GM12878 (cell line): ENCODE measurements around the gene ADGRE1. TPM values are rescaled to one million over a fixed set of nuclear protein-coding genes. Genes with fewer than 3 reads are reported as not detected.

ENCODE experiments used
- ATAC-seq: fragments of 200-7000 bp; cut with Tn5 transposase; 3 replicates; pipeline ENCODE4 v1.9.1; 2020; ENCODE audit warnings: mild to moderate bottlenecking, moderate library complexity
- BruUV-seq: library from RNA; stranded (reverse); fragments of 400-500 nt; replicated peaks from 2 replicates; lab custom pipeline; 2021; lab: Mats Ljungman, UMichigan
- CTCF ChIA-PET: fragments of 300-600 bp; sonication (Branson Sonifier 250); formaldehyde crosslinking; extraction: SDS; loops from one replicate; lab custom pipeline; 2021; ENCODE audit warnings: inconsistent platforms; lab: Yijun Ruan, JAX
- POLR2A ChIA-PET: fragments of 350-600 bp; formaldehyde crosslinking; extraction: SDS; loops from one replicate; lab custom pipeline; 2021; ENCODE audit warnings: inconsistent platforms; lab: Charles Lee
- RAD21 ChIA-PET: fragments of 300-600 bp; sonication (Branson Sonifier 250); formaldehyde crosslinking; loops from one replicate; lab custom pipeline; 2023; ENCODE audit warnings: antibody characterized with exemption; ENCODE audit not compliant: unreplicated experiment; lab: Charles Lee
- SMC1A ChIA-PET: fragments of 300-600 bp; sonication (Branson Sonifier 250); formaldehyde crosslinking; loops from one replicate; lab custom pipeline; 2023; ENCODE audit not compliant: unreplicated experiment, uncharacterized antibody; lab: Charles Lee
- DNase-seq: peaks from one replicate; pipeline ENCODE4 v3.0.0-alpha.2; 2011; ENCODE audit warnings: low read depth, low spot score
- FAIRE-seq: peaks from 3 replicates; lab custom pipeline; 2011; peaks lifted over from hg19 to GRCh38; lab: Jason Lieb, UNC
- H2AFZ ChIP-seq: 2 replicates; pipeline ENCODE4 v1.6.0; 2011; ENCODE audit warnings: low read depth, low read length, control low read depth; ENCODE audit not compliant: control insufficient read depth
- H3K27ac ChIP-seq: 2 replicates; pipeline ENCODE4 v1.5.1; 2011; ENCODE audit warnings: control low read depth; ENCODE audit not compliant: control insufficient read depth, insufficient read depth
- H3K27me3 ChIP-seq, 2 experiments: replicated peaks in 1 of 2; 2 replicates each; pipeline versions ENCODE4 v1.6.0 to v1.6.1; 2011; ENCODE audit warnings: low read length in 1 of 2; ENCODE audit not compliant: control insufficient read depth in 2 of 2, insufficient read depth in 2 of 2
- H3K36me3 ChIP-seq, 2 experiments: 2 replicates each; pipeline ENCODE4 v1.5.1; 2011; ENCODE audit warnings: low read length in 1 of 2; ENCODE audit not compliant: control insufficient read depth in 2 of 2, insufficient read depth in 2 of 2
- H3K4me1 ChIP-seq: 2 replicates; pipeline ENCODE4 v1.6.1; 2011; ENCODE audit warnings: mild to moderate bottlenecking, low read length, moderate library complexity, mixed read lengths; ENCODE audit not compliant: control insufficient read depth, insufficient read depth
- H3K4me2 ChIP-seq: 2 replicates; pipeline ENCODE4 v1.6.0; 2011; ENCODE audit warnings: control low read depth; ENCODE audit not compliant: control insufficient read depth, insufficient read depth
- H3K4me3 ChIP-seq: fragments of 200-600 bp; sonication (generic); 2 replicates; pipeline ENCODE4 v1.5.1; 2016
- H3K79me2 ChIP-seq: 2 replicates; pipeline ENCODE4 v1.6.0; 2011; ENCODE audit warnings: low read length; ENCODE audit not compliant: control insufficient read depth, insufficient read depth
- H3K9ac ChIP-seq: 2 replicates; pipeline ENCODE4 v1.8.0; 2011; ENCODE audit warnings: low read length, control low read depth, mixed read lengths; ENCODE audit not compliant: control insufficient read depth, insufficient read depth
- H3K9me3 ChIP-seq: replicated peaks from 3 replicates; pipeline ENCODE4 v1.5.1; 2011; ENCODE audit warnings: mild to moderate bottlenecking, low read length; ENCODE audit not compliant: control insufficient read depth, insufficient read depth
- H4K20me1 ChIP-seq: 2 replicates; pipeline ENCODE4 v1.6.0; 2011; ENCODE audit not compliant: control insufficient read depth, insufficient read depth
- BACH1 ChIP-seq: fragments of 450-650 bp; IDR thresholded peaks from 2 replicates; pipeline ENCODE4 v1.6.1; 2017; ENCODE audit warnings: mild to moderate bottlenecking, borderline replicate concordance
- EP300 ChIP-seq, 2 experiments: fragments of 150-350 bp in 1 of 2; IDR thresholded peaks; 2 replicates each; pipeline ENCODE4 v1.6.1; 2011 to 2012; ENCODE audit warnings: low read depth in 2 of 2, low read length in 2 of 2, borderline replicate concordance in 1 of 2, improper control_type of control experiment in 1 of 2, inconsistent platforms in 1 of 2; ENCODE audit not compliant: control insufficient read depth in 1 of 2
- POLR2AphosphoS2 ChIP-seq: IDR thresholded peaks from 2 replicates; pipeline ENCODE4 v1.6.1; 2011; ENCODE audit warnings: low read depth, mild to moderate bottlenecking, low read length, improper control_type of control experiment, moderate library complexity
- SIN3A ChIP-seq: IDR thresholded peaks from 2 replicates; pipeline ENCODE4 v1.6.1; 2012; ENCODE audit warnings: low read depth, low read length, improper control_type of control experiment
- SMAD1 ChIP-seq: fragments of 450-650 bp; IDR thresholded peaks from 2 replicates; pipeline ENCODE4 v1.6.1; 2018; ENCODE audit warnings: mild to moderate bottlenecking, low read depth; ENCODE audit not compliant: partially characterized antibody
- whole genome bisulfite sequencing: methylation state at CpG from one replicate; pipeline ENCODE4 v1.1.6; 2016; ENCODE audit warnings: low lambda C conversion rate; ENCODE audit not compliant: insufficient replicate concordance, insufficient coverage; ENCODE audit errors: missing lambda C conversion rate; 5-methylcytosine and 5-hydroxymethylcytosine counted together
- in situ Hi-C: fragments of 300-500 bp; cut with MboI; formaldehyde crosslinking; loops from 9 replicates; pipeline ENCODE4 v1.14.3; 2018; ENCODE audit warnings: mixed read lengths
- intact Hi-C: fragments of 100-400 bp; cut with micrococcal nuclease; formaldehyde crosslinking; loops from one replicate; pipeline ENCODE4 v1.14.2; 2022; ENCODE audit not compliant: unreplicated experiment
- polyA plus RNA-seq, 11 experiments: library from polyadenylated mRNA; depleted of rRNA in 4 of 11; unstranded in 6 of 11; stranded (reverse) in 5 of 11; fragments of >200 nt; fragmentation: Nextera tagmentation in 4 of 11; fragmentation: Illumina TruSeq in 1 of 11; extraction: Ambion mirVana in 4 of 11; extraction: Trizol in 1 of 11; gene quantifications; 1 replicate in 1 of 11; 2 replicates in 10 of 11; pipeline versions ENCODE4 v1.2.1 to v1.2.3, GENCODE V29; 2011 to 2016; ENCODE audit warnings: inconsistent platforms in 2 of 11, missing spikeins in 2 of 11, low read depth in 1 of 11
- total RNA-seq, 4 experiments: library from RNA; depleted of rRNA in 3 of 4; stranded (reverse); fragments of >200 nt in 3 of 4; fragmentation: Illumina TruSeq in 1 of 4; extraction: Trizol in 1 of 4; gene quantifications; 2 replicates each; pipeline versions ENCODE4 v1.2.1 to v1.2.3, GENCODE V29; 2013 to 2021
- TF ChIP-seq, protein P1 (sequence below): IDR thresholded peaks from 2 replicates; pipeline ENCODE4 v1.6.1; 2011; ENCODE audit warnings: borderline replicate concordance, low read depth, mild to moderate bottlenecking, moderate library complexity, mixed read lengths, low read length; ENCODE audit not compliant: insufficient read depth; ENCODE audit errors: extremely low read length
- TF ChIP-seq, protein P2 (sequence below): fragments of 450-650 bp; IDR thresholded peaks from 2 replicates; pipeline ENCODE4 v1.6.1; 2016; ENCODE audit warnings: mild to moderate bottlenecking
- TF ChIP-seq, protein P3 (sequence below): fragments of 450-650 bp; IDR thresholded peaks from 2 replicates; pipeline ENCODE4 v1.6.1; 2017; ENCODE audit warnings: mild to moderate bottlenecking, moderate library complexity

ADGRE1 gene
- total and polyA plus RNA-seq, 10 of the 15 experiments (the other 5 are each of a cell fraction or from before 2014, with no cell fraction given): 7.9 to 35.7 (median 9.9) TPM

DNA sequence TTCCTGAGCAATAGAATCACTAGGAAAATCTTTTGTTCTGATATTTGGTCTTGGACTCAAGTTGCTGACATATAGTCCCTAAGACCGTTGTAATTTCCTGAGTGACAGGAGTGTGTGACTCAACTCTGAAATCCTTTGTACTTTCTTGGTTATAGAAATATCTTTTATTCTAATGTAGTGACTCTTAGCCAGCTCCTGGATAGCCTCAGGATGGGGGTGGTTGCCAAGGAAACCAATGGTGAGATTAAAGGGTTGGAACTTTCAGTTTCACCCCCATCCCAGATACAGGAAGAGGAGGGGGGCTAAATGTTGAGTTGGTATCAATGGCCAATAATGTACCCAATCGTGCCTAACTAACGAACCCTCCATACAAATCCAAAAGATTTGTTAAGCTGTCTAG lies 92.0 kb downstream of the ADGRE1 start:
- Histone ChIP-seq H3K27ac (no peak overlapping the region), H3K27me3 (no peaks in the 10 kb centered on the region), H3K4me3 (no peak overlapping the region), H2AFZ (no peak overlapping the region), H3K4me2 (no peak overlapping the region), H3K9me3 (peaks cover 12% of the 10 kb centered on the region), H3K4me1 (no peaks in the 10 kb centered on the region)
- ChIA-PET RAD21 (no interaction called here), POLR2A (interaction anchor here (2.2 kb wide), 1 partner anchor 9 kb away, joined by 5 read pairs; no protein-coding TSS in a partner anchor), CTCF (no interaction called here), SMC1A (no interaction called here)
- WGBS: 46% methylated on average over 3 of the region's 3 CpGs
- no peak for TF ChIP-seq BACH1
- TF ChIP-seq, protein P1, sequence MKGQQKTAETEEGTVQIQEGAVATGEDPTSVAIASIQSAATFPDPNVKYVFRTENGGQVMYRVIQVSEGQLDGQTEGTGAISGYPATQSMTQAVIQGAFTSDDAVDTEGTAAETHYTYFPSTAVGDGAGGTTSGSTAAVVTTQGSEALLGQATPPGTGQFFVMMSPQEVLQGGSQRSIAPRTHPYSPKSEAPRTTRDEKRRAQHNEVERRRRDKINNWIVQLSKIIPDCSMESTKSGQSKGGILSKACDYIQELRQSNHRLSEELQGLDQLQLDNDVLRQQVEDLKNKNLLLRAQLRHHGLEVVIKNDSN: no peak
- TF ChIP-seq, protein P2, sequence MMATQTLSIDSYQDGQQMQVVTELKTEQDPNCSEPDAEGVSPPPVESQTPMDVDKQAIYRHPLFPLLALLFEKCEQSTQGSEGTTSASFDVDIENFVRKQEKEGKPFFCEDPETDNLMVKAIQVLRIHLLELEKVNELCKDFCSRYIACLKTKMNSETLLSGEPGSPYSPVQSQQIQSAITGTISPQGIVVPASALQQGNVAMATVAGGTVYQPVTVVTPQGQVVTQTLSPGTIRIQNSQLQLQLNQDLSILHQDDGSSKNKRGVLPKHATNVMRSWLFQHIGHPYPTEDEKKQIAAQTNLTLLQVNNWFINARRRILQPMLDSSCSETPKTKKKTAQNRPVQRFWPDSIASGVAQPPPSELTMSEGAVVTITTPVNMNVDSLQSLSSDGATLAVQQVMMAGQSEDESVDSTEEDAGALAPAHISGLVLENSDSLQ: peak; percentile 41; the same call in 1 of the 2 replicates
- no peak for TF ChIP-seq SMAD1
- TF ChIP-seq, all 136 proteins: peak for 1
- in situ Hi-C loops (no loop called here), intact Hi-C loops (no loop called here)
- H3K79me2 ChIP-seq: no peaks in the 10 kb centered on the region
- no peaks in the 10 kb centered on the region for H4K20me1 ChIP-seq
- no TSS peak for BruUV-seq
- no peaks in the 10 kb centered on the region; a peak in 1 of 4 replicates for H3K36me3 ChIP-seq
- DNase-seq (no peak), FAIRE-seq (no peak), ATAC-seq (no peak)
- no peak overlapping the region for H3K9ac ChIP-seq

DNA sequence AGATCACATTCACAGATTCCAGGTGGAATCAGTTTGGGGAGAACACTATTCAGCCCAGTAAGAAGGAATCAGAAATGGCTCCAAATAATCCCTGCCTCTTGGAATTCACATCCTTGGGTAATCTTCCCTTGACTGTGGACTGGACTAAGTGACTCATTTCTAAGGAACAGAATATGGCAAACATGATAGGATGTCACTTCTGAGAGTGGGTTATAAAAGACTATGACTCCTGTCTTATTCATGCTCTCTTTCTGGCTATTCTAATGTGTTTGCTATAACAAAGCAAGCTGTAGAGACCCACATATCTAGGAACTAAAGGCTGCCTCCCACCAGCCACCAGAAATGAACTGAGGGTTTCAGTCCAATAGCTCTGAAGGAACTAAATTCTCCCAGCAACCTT lies 96.1 kb downstream of the ADGRE1 start:
- CTCF ChIA-PET: no interaction called here
- TSS peak; percentile 32 for BruUV-seq
- no peak overlapping the region for H2AFZ ChIP-seq
- intact Hi-C loops (no loop called here), in situ Hi-C loops (no loop called here)
- no peaks in the 10 kb centered on the region for H3K79me2 ChIP-seq
- FAIRE-seq (no peak), ATAC-seq (no peak), DNase-seq (no peak)
- H3K27ac ChIP-seq: no peak overlapping the region
- H4K20me1 ChIP-seq: no peaks in the 10 kb centered on the region
- H3K9me3 ChIP-seq: peaks cover 15% of the 10 kb centered on the region; the same call in 2 of the 3 replicates
- POLR2A ChIA-PET: interaction anchor here (0.5 kb wide), 1 partner anchor 91 kb away, joined by 3 read pairs; no protein-coding TSS in a partner anchor
- peaks cover 0 to 2% of the 10 kb centered on the region in 2 experiments; a peak in 2 of 4 replicates for H3K36me3 ChIP-seq
- no peak overlapping the region for H3K4me3 ChIP-seq
- H3K4me1 ChIP-seq: peaks cover 6% of the 10 kb centered on the region
- SMC1A ChIA-PET: no interaction called here
- no peaks in the 10 kb centered on the region for H3K27me3 ChIP-seq
- no peak overlapping the region for H3K4me2 ChIP-seq
- RAD21 ChIA-PET: no interaction called here
- H3K9ac ChIP-seq: no peak overlapping the region
- TF ChIP-seq, protein P3, sequence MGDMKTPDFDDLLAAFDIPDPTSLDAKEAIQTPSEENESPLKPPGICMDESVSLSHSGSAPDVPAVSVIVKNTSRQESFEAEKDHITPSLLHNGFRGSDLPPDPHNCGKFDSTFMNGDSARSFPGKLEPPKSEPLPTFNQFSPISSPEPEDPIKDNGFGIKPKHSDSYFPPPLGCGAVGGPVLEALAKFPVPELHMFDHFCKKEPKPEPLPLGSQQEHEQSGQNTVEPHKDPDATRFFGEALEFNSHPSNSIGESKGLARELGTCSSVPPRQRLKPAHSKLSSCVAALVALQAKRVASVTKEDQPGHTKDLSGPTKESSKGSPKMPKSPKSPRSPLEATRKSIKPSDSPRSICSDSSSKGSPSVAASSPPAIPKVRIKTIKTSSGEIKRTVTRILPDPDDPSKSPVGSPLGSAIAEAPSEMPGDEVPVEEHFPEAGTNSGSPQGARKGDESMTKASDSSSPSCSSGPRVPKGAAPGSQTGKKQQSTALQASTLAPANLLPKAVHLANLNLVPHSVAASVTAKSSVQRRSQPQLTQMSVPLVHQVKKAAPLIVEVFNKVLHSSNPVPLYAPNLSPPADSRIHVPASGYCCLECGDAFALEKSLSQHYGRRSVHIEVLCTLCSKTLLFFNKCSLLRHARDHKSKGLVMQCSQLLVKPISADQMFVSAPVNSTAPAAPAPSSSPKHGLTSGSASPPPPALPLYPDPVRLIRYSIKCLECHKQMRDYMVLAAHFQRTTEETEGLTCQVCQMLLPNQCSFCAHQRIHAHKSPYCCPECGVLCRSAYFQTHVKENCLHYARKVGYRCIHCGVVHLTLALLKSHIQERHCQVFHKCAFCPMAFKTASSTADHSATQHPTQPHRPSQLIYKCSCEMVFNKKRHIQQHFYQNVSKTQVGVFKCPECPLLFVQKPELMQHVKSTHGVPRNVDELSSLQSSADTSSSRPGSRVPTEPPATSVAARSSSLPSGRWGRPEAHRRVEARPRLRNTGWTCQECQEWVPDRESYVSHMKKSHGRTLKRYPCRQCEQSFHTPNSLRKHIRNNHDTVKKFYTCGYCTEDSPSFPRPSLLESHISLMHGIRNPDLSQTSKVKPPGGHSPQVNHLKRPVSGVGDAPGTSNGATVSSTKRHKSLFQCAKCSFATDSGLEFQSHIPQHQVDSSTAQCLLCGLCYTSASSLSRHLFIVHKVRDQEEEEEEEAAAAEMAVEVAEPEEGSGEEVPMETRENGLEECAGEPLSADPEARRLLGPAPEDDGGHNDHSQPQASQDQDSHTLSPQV: no peak
- TF ChIP-seq EP300 (IDR thresholded peaks at IDR 0.05; ENCODE audit: borderline replicate concordance in 1 of 2, control insufficient read depth in 1 of 2, low read depth in 2 of 2, low read length in 2 of 2) (no peak), SIN3A (no peak), POLR2AphosphoS2 (no peak)
